NB4 (cell line): ENCODE results near the gene HS3ST6.

Source experiments
- CTCF ChIP-seq: IDR thresholded peaks from one replicate; pipeline ENCODE4 v1.5.1; 2012; ENCODE audit warnings: low read depth, low read length
- MYC ChIP-seq: IDR thresholded peaks from 2 replicates; pipeline ENCODE4 v1.6.1; 2011; ENCODE audit warnings: low read depth, low read length
- POLR2A ChIP-seq: IDR thresholded peaks from 2 replicates; pipeline ENCODE4 v1.6.1; 2011; ENCODE audit warnings: mild to moderate bottlenecking; ENCODE audit not compliant: insufficient read length; ENCODE audit errors: extremely low read depth

GRCh38 chr16:1884155-1884760 is 34.0 kb downstream of the HS3ST6 start:
- TF ChIP-seq POLR2A (no peak), CTCF (peak; percentile 46), MYC (peak; percentile 81)
